Heart right ventricle (tissue), 16 donors: Measurements from ENCODE around the gene ZNF883. TPM values are rescaled to one million over a fixed set of nuclear protein-coding genes. Genes with fewer than 3 reads are reported as not detected.

Experiments used
- ATAC-seq, 8 donors: fragments of 200-7000 bp; cut with Tn5 transposase; one replicate each; pipeline ENCODE4 v1.9.1; 2020; ENCODE audit warnings: mild to moderate bottlenecking in 8 of 8, moderate library complexity in 8 of 8, moderate number of reproducible peaks in 1 of 8
- DNase-seq, 2 donors: peaks; one replicate each; pipeline ENCODE4 v3.0.0-alpha.2; 2020
- H3K27ac ChIP-seq, 10 donors: fragments of 200-600 bp; sonication (generic) in 2 of 10; one replicate each; pipeline versions ENCODE4 v1.5.0 to v1.8.0; 2020 to 2022; ENCODE audit warnings: mild to moderate bottlenecking in 3 of 10
- H3K27me3 ChIP-seq, 7 donors: fragments of 200-600 bp; one replicate each; pipeline ENCODE4 v1.8.0; 2021 to 2022; ENCODE audit warnings: mild to moderate bottlenecking in 2 of 7
- H3K36me3 ChIP-seq, 9 donors: fragments of 200-600 bp; sonication (generic) in 1 of 9; one replicate each; pipeline versions ENCODE4 v1.5.0 to v1.8.0; 2020 to 2022; ENCODE audit warnings: mild to moderate bottlenecking in 2 of 9
- H3K4me1 ChIP-seq, 9 donors: fragments of 200-600 bp; sonication (generic) in 1 of 9; one replicate each; pipeline versions ENCODE4 v1.5.0 to v1.8.0; 2020 to 2022; ENCODE audit warnings: mild to moderate bottlenecking in 4 of 9
- H3K4me3 ChIP-seq, 10 donors: fragments of 200-600 bp; sonication (generic) in 2 of 10; one replicate each; pipeline versions ENCODE4 v1.5.0 to v1.8.0; 2020 to 2022; ENCODE audit warnings: mild to moderate bottlenecking in 7 of 10, moderate library complexity in 2 of 10
- H3K9me3 ChIP-seq, 11 donors: fragments of 200-600 bp in 10 of 11; sonication (generic) in 2 of 11; one replicate each; pipeline versions ENCODE4 v1.5.0 to v1.8.0; 2013 to 2022; ENCODE audit warnings: mild to moderate bottlenecking in 2 of 11, control low read depth in 1 of 11, moderate library complexity in 1 of 11
- WGBS, 2 donors: extraction: QIAGEN DNeasy Blood & Tissue Kit; methylation state at CpG; one replicate each; pipeline ENCODE4 v1.1.7; 2013; ENCODE audit warnings: inconsistent platforms in 1 of 2; 5-methylcytosine and 5-hydroxymethylcytosine counted together
- intact Hi-C, 10 donors: fragments of 100-400 bp; cut with DNase I; formaldehyde crosslinking; loops; one replicate each; pipeline versions ENCODE4 v1.11.1 to v1.14.2; 2022
- polyA plus RNA-seq, 2 donors: library from polyadenylated mRNA; stranded (reverse); fragments of 200-250 nt; gene quantifications; one replicate each; pipeline ENCODE4 v1.2.3, GENCODE V29; 2013
- total RNA-seq, 10 donors: library from RNA; stranded (reverse); fragmentation: NEBNext Ultra II Directional in 3 of 10; extraction: Animal tissue kit (Norgen Biotek cat#: 25700) in 3 of 10; gene quantifications; one replicate each; pipeline versions ENCODE4 v1.2.1 to v1.2.4, GENCODE V29; 2021 to 2023
- TF ChIP-seq, protein P1 (sequence below), 9 donors: fragments of 200-600 bp; sonication (generic) in 2 of 9; IDR thresholded peaks; one replicate each; pipeline versions ENCODE4 v1.5.0 to v1.8.0; 2021 to 2022; ENCODE audit warnings: antibody characterized with exemption in 9 of 9, mild to moderate bottlenecking in 5 of 9, moderate library complexity in 1 of 9
- donor health status: Arrhythmogenic right ventricular cardiomyopathy.
- donor health status: ischemic (EF 13 %, LVEDD 7.1; RV severe dilation, severe dysfunction).
- donor health status: healthy with polysubstance abuse.
- donor health status: DM: no; HTN: yes; CAD: no.
- donor health status: DM: no; HTN: no; CAD: no.
- donor health status: ischemic (EF 25% LVEDD 6.9; RV normal size, moderate dysfunction).
- donor health status: ischemic (EF 25% LVEDD 5.7; RV mildly dilated, moderate dysfunction).
- donor health status: healthy.
- donor health status: DM: yes; HTN: yes; CAD: no.
- donor health status: Ischemic cardiomyopathy.
- donor health status: ischemic (EF 35%, LVEDD 5.7; RV mildly dilated, moderate dysfunction).
- donor health status: nonischemic (EF 11% LVEDD 7.7; RV severe dilation, severe dysfunction).
- donor health status: DM: yes; HTN: yes; CAD: no.
- donor health status: PGD.
- donor health status: ischemic (EF 29% LVEDD 5.4; RV normal size, mild dysfunction).
- donor health status: nonischemic (EF 23%, LVEDD 6.1; RV moderate dilation, normal function).

ZNF883 gene
- total and polyA plus RNA-seq, 12 donors, result 0.68 to 9.7 (median 4.9) TPM

DNA sequence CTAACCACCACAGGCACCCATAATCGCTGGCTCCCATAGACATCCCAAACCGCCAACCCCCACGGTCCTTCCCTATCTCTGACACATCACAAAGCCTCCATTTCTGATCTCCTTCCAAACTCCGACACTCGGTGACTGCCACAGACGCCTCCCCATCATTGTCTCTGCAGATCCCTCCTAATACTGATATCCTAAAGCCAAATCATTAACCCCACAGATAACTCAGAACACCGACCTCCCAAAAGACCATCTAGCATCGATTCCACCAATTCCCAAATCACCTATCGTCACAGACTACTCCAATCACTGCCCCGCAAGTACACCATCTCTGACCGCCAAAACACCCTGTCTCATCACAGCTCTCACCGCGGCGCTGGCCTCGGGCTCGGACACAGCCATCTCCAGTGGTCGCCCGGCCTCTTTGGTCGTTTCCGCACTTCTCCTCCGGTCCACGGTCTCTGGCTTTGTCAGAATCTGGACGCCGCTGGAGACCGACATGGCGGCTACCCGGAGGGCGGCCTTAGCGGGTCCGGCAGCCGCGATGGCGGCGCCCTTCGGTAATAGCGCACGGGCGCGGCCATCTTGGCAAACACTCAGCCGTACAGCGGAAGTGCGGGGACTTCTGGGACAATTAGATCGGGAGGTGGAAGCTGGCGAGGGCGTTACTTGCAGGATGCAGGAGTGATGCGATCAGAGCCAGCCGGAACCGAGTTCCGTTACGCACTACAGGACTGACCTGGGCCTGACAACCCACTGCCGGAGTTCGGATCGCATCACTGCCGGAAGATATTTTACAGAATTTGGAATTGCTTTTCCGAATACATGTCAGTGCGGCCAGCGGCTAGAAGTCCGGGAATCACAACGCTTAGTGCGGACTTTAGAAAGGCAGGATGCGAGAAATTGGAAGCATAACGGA, 44.5 kb upstream of the ZNF883 start, which contains the start of gene ZFP37:
TSS of gene ZFP37 (minus strand) at position 534 of the 916 bp plus-strand sequence. CDS start at position 498, 36 bp downstream.
- peak within 1 kb of the TSS in 9 of 10 donors; percentile 51 to 87 (median 69) for H3K27ac ChIP-seq

DNA sequence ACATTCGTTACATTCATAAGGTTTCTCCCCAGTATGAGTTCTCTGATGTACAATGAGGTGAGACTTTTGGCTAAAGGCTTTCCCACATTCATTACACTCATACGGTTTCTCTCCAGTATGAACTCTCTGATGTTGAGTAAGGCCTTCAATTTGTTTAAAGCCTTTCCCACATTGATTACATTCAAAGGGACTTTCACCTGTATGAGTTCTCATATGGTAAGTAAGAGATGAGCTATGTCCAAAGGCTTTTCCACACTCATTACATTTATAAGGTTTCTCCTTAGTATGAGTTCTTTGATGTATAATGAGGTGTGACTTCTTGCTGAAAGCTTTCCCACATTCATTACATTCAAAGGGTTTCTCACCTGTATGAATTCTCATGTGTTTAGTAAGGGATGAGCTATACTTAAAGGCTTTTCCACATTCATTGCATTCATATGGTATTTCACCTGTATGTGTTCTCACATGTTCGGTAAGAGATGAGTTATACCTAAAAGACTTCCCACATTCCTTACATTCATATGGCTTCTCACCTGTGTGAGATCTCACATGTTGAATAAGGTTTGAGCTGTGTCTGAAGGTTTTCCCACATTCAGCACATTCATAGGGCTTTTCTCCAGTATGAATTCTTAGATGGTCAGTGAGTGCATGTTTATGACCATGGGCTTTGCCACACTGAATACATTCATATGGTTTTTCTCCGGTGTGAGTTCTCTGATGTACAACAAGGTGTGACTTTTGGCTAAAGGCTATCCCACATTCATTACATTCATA, 31.1 kb upstream of the ZNF883 start:
- intact Hi-C loops, result no loop called here
- no peak overlapping the region for H3K4me3 ChIP-seq

More for the DNA sequence above, 44.5 kb upstream of the ZNF883 start, which contains the start of gene ZFP37:
- Histone ChIP-seq H3K9me3 (peaks cover 3 to 89% (median 41%) of the 10 kb centered on the region in 11 donors), H3K4me1 (peaks cover 0 to 15% (median 0%) of the 10 kb centered on the region in 9 donors), H3K4me3 (peak within 1 kb of the TSS; percentile 48 to 86 (median 70)), H3K36me3 (peaks cover 0 to 37% (median 0%) of the 10 kb centered on the region in 9 donors), H3K27me3 (peaks cover 0 to 46% (median 28%) of the 10 kb centered on the region in 7 donors)
- DNase-seq (peak; percentile 91 to 95), ATAC-seq (peak; percentile 99 to 100 (median 100))
- 1 to 2% methylated on average over 62 of the region's 62 CpGs for WGBS, 2 donors
- TF ChIP-seq, protein P1, sequence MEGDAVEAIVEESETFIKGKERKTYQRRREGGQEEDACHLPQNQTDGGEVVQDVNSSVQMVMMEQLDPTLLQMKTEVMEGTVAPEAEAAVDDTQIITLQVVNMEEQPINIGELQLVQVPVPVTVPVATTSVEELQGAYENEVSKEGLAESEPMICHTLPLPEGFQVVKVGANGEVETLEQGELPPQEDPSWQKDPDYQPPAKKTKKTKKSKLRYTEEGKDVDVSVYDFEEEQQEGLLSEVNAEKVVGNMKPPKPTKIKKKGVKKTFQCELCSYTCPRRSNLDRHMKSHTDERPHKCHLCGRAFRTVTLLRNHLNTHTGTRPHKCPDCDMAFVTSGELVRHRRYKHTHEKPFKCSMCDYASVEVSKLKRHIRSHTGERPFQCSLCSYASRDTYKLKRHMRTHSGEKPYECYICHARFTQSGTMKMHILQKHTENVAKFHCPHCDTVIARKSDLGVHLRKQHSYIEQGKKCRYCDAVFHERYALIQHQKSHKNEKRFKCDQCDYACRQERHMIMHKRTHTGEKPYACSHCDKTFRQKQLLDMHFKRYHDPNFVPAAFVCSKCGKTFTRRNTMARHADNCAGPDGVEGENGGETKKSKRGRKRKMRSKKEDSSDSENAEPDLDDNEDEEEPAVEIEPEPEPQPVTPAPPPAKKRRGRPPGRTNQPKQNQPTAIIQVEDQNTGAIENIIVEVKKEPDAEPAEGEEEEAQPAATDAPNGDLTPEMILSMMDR (IDR thresholded peaks at IDR 0.05), result no peak
- intact Hi-C loops, result no loop called here

DNA sequence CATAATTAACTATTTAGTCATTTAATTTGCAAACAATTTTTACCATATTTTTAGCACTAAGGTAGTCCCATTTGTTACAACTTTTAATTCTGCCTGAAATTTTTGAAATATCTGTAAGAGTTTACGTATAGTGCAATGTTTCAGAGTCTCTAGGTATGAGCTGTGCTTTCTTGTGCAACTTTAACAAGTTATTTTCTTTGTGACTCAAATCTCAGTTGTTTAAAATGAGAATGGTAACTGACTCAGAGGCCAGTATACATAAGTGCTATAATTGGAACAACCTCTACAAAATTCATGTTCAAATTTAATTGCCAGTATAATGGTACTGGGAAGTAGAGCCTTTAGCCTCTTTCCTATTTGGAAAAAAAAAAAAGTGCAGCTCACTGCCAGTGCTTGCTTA, 14.2 kb upstream of the ZNF883 start:
- no peaks in the 10 kb centered on the region for H3K4me1 ChIP-seq
- H3K27me3 ChIP-seq, result no peaks in the 10 kb centered on the region
- TF ChIP-seq, protein P1 (IDR thresholded peaks at IDR 0.05), result no peak
- H3K9me3 ChIP-seq, result peaks cover 0 to 94% (median 41%) of the 10 kb centered on the region in 11 donors
- intact Hi-C loops, result no loop called here
- ATAC-seq (no peak), DNase-seq (no peak)
- H3K36me3 ChIP-seq, result no peaks in the 10 kb centered on the region
- H3K27ac ChIP-seq, result no peak overlapping the region
- 64 to 69% methylated on average over 1 of the region's 1 CpG for WGBS, 2 donors
- no peak overlapping the region for H3K4me3 ChIP-seq

More for the DNA sequence above, 31.1 kb upstream of the ZNF883 start:
- DNase-seq, result no peak
- no peaks in the 10 kb centered on the region for H3K4me1 ChIP-seq
- TF ChIP-seq, protein P1 (IDR thresholded peaks at IDR 0.05), result no peak
- peaks cover 0 to 78% (median 48%) of the 10 kb centered on the region in 9 donors for H3K36me3 ChIP-seq
- H3K9me3 ChIP-seq, result peaks cover 17 to 100% (median 98%) of the 10 kb centered on the region in 11 donors
- no peaks in the 10 kb centered on the region for H3K27me3 ChIP-seq
- no peak overlapping the region for H3K27ac ChIP-seq
- no peak for ATAC-seq
- 95% methylated on average over 4 of the region's 4 CpGs for whole genome bisulfite sequencing, 2 donors

DNA sequence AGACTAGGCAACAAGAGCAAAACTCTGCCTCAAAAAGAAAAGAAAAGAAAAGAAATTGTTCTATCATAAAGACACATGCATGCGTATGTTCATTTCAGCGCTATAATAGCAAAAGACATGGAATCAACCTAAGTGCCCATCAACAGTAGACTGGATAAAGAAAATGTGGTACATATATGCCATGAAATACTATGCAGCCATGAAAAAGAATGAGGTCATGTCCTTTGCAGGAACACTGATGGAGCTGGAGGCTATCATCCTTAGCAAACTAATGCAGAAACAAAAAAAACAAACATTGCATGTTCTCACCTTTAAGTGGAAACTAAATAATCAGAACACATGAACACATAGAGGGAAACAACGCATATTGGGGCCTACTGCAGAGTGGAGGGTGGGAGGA, 6.3 kb upstream of the ZNF883 start:
- ATAC-seq (no peak), DNase-seq (no peak)
- WGBS, 2 donors, result 92 to 93% methylated on average over 3 of the region's 3 CpGs
- TF ChIP-seq, protein P1 (IDR thresholded peaks at IDR 0.05), result no peak
- no peaks in the 10 kb centered on the region for H3K36me3 ChIP-seq
- peaks cover 0 to 96% (median 41%) of the 10 kb centered on the region in 11 donors for H3K9me3 ChIP-seq
- H3K27me3 ChIP-seq, result no peaks in the 10 kb centered on the region
- no peaks in the 10 kb centered on the region for H3K4me1 ChIP-seq
- intact Hi-C loops, result no loop called here
- no peak overlapping the region for H3K27ac ChIP-seq
- no peak overlapping the region for H3K4me3 ChIP-seq
